ENCODE measurements around the gene PALMD.

DNA sequence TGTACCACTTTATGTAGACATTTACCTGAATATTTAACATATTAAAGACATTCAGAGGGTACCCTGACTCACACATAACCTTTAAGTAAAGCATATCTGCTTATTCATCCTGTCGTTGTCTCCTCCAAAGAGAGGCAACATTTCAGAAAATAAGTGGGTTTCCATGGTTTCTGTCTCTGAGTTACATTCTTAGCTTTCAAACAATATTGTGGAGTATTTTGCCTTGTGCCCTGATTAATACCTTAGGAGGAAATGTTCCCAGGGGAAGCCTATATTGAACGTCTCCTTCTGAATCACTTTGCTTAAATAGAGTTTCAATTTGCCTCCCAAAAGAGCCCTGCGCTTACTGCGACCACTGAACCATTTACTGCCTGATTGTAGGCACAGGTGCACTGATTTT, 26.1 kb downstream of the PALMD start:
- TF ChIP-seq CTCF (IDR thresholded peaks at IDR 0.05; ENCODE audit: poor library complexity) (no peak), EZH2 (IDR thresholded peaks at IDR 0.05; ENCODE audit: borderline replicate concordance) (no peak)

All from hepatocyte (in vitro differentiated cells).